Measurements from ENCODE around the gene SFT2D3.

The SFT2D3 gene

GRCh38 chr2:127701193-127701650 is at the start of gene SFT2D3:
SFT2D3 (plus strand) TSS chr2:127701497; CDS start chr2:127701529, 32 bp downstream.
- DNase-seq (ENCODE audit: low spot score) = peak; percentile 94

GRCh38 chr2:127651971-127652550 is 49.2 kb upstream of the SFT2D3 start:
- DNase-seq (ENCODE audit: low spot score) = no peak

- DNase-seq (ENCODE audit: low spot score) = no peak
Observed at GRCh38 chr2:127652786-127653357, 48.4 kb upstream of the SFT2D3 start.

GRCh38 chr2:127653421-127654083 is 47.7 kb upstream of the SFT2D3 start:
- DNase-seq (ENCODE audit: low spot score) = no peak

- DNase-seq (ENCODE audit: low spot score) = no peak
Observed at GRCh38 chr2:127654084-127654837, 47.0 kb upstream of the SFT2D3 start.

- no peak for DNase-seq (ENCODE audit: low spot score)
Observed at GRCh38 chr2:127654838-127655175, 46.5 kb upstream of the SFT2D3 start.

- no peak for DNase-seq (ENCODE audit: low spot score)
Observed at GRCh38 chr2:127655209-127656073, 45.9 kb upstream of the SFT2D3 start.

GRCh38 chr2:127656569-127657231 is 44.6 kb upstream of the SFT2D3 start:
- DNase-seq (ENCODE audit: low spot score) = no peak

- DNase-seq (ENCODE audit: low spot score) = no peak
Observed at GRCh38 chr2:127657232-127657595, 44.1 kb upstream of the SFT2D3 start.

- DNase-seq (ENCODE audit: low spot score) = no peak
Observed at GRCh38 chr2:127658146-127658545, 43.2 kb upstream of the SFT2D3 start.

GRCh38 chr2:127658641-127659407 is 42.5 kb upstream of the SFT2D3 start:
- DNase-seq (ENCODE audit: low spot score) = no peak

GRCh38 chr2:127659408-127660290 is 41.6 kb upstream of the SFT2D3 start:
- no peak for DNase-seq (ENCODE audit: low spot score)

- DNase-seq (ENCODE audit: low spot score) = no peak
Observed at GRCh38 chr2:127660291-127660578, 41.1 kb upstream of the SFT2D3 start.

- DNase-seq (ENCODE audit: low spot score) = no peak
Observed at GRCh38 chr2:127661072-127661649, 40.1 kb upstream of the SFT2D3 start.

- no peak for DNase-seq (ENCODE audit: low spot score)
Observed at GRCh38 chr2:127661949-127662510, 39.3 kb upstream of the SFT2D3 start.

GRCh38 chr2:127662937-127663565 is 38.2 kb upstream of the SFT2D3 start:
- DNase-seq (ENCODE audit: low spot score) = no peak

GRCh38 chr2:127663566-127664064 is 37.7 kb upstream of the SFT2D3 start:
- DNase-seq (ENCODE audit: low spot score) = no peak
